H1 (cell line): ENCODE data around the gene MAP4. TPM values are rescaled to one million over a fixed set of nuclear protein-coding genes. Genes with fewer than 3 reads are reported as not detected.
A peak's percentile ranks its signal among the peaks of the same experiment; 100 is the strongest.

Experiments used
- CTCF ChIA-PET: fragments of 300-600 bp; sonication (Branson Sonifier 250); formaldehyde crosslinking; loops from one replicate; lab custom pipeline; 2021; ENCODE audit not compliant: partially characterized antibody; lab: Charles Lee
- POLR2A ChIA-PET: fragments of 300-600 bp; sonication (Branson Sonifier 250); formaldehyde crosslinking; loops from one replicate; lab custom pipeline; 2021; ENCODE audit warnings: inconsistent platforms; ENCODE audit not compliant: partially characterized antibody; lab: Charles Lee
- DNase-seq, 2 experiments: peaks; one replicate each; pipeline versions ENCODE4 v3.0.0 to v3.0.0-alpha.2; 2010 to 2022; ENCODE audit warnings: low spot score in 2 of 2, low read depth in 1 of 2, mixed read lengths in 1 of 2
- FAIRE-seq: peaks from 2 replicates; lab custom pipeline; 2011; peaks lifted over from hg19 to GRCh38; lab: Jason Lieb, UNC
- H2AFZ ChIP-seq: 2 replicates; pipeline ENCODE4 v1.8.1; 2012; ENCODE audit warnings: low read length, inconsistent platforms
- H2AK5ac ChIP-seq: 2 replicates; pipeline ENCODE4 v1.6.1; 2013; ENCODE audit warnings: low read depth, low read length
- H2BK120ac ChIP-seq: replicated peaks from 2 replicates; pipeline ENCODE3; 2013; ENCODE audit warnings: low read depth, low read length, inconsistent platforms
- H2BK12ac ChIP-seq: 2 replicates; pipeline ENCODE4 v1.6.1; 2013; ENCODE audit warnings: low read depth, low read length
- H2BK15ac ChIP-seq: 2 replicates; pipeline ENCODE4 v1.6.1; 2013; ENCODE audit warnings: low read length
- H2BK20ac ChIP-seq: 2 replicates; pipeline ENCODE4 v1.6.1; 2013; ENCODE audit warnings: low read length
- H2BK5ac ChIP-seq: 2 replicates; pipeline ENCODE4 v1.6.1; 2013; ENCODE audit warnings: low read depth, low read length
- H3K14ac ChIP-seq: 2 replicates; pipeline ENCODE4 v1.6.1; 2013; ENCODE audit warnings: inconsistent platforms; ENCODE audit not compliant: insufficient read length
- H3K18ac ChIP-seq: 2 replicates; pipeline ENCODE4 v1.6.1; 2013; ENCODE audit warnings: low read length; ENCODE audit errors: extremely low read depth
- H3K23ac ChIP-seq: 2 replicates; pipeline ENCODE4 v1.6.1; 2013; ENCODE audit warnings: inconsistent platforms; ENCODE audit not compliant: insufficient read length
- H3K23me2 ChIP-seq: 2 replicates; pipeline ENCODE4 v1.6.1; 2013; ENCODE audit warnings: low read depth, low read length
- H3K27ac ChIP-seq: 2 replicates; pipeline ENCODE4 v1.6.1; 2011; ENCODE audit warnings: low read depth, low read length, inconsistent platforms
- H3K27me3 ChIP-seq, 4 experiments: replicated peaks in 1 of 4; 1 replicate in 1 of 4; 2 replicates in 3 of 4; pipeline versions ENCODE4 v1.6.1 to v1.8.1; 2011 to 2013; ENCODE audit warnings: low read length in 3 of 4, mild to moderate bottlenecking in 3 of 4, inconsistent platforms in 2 of 4, mixed read lengths in 2 of 4, moderate library complexity in 1 of 4; ENCODE audit not compliant: control insufficient read depth in 3 of 4, insufficient read depth in 3 of 4; ENCODE audit errors: extremely low read depth in 1 of 4
- H3K36me3 ChIP-seq, 4 experiments: 2 replicates each; pipeline versions ENCODE4 v1.6.1 to v1.8.1; 2011 to 2013; ENCODE audit warnings: mild to moderate bottlenecking in 4 of 4, low read length in 3 of 4, moderate library complexity in 2 of 4, control low read depth in 1 of 4, inconsistent platforms in 1 of 4; ENCODE audit not compliant: insufficient read depth in 4 of 4, control insufficient read depth in 2 of 4
- H3K4ac ChIP-seq: replicated peaks from 2 replicates; pipeline ENCODE3; 2013; ENCODE audit warnings: low read length, low read depth, mixed read lengths, inconsistent platforms; ENCODE audit not compliant: insufficient read length
- H3K4me1 ChIP-seq, 4 experiments: replicated peaks in 1 of 4; 1 replicate in 1 of 4; 2 replicates in 3 of 4; pipeline versions ENCODE4 v1.6.1 to v1.8.1; 2011 to 2013; ENCODE audit warnings: low read length in 3 of 4, inconsistent platforms in 2 of 4, mixed read lengths in 1 of 4; ENCODE audit not compliant: insufficient read depth in 4 of 4, control insufficient read depth in 3 of 4
- H3K4me2 ChIP-seq, 2 experiments: 2 replicates each; pipeline versions ENCODE4 v1.6.1 to v1.8.1; 2011 to 2013; ENCODE audit warnings: low read depth in 2 of 2, low read length in 2 of 2, control low read depth in 1 of 2, inconsistent platforms in 1 of 2, mild to moderate bottlenecking in 1 of 2; ENCODE audit not compliant: insufficient read depth in 1 of 2
- H3K4me3 ChIP-seq, 4 experiments: fragments of 200-600, 300-600 bp in 1 of 4; sonication (generic), shearing (Covaris generic), sonication (Bioruptor Twin) in 1 of 4; 2 replicates each; pipeline versions ENCODE4 v1.5.1 to v1.8.1; 2011 to 2016; ENCODE audit warnings: low read length in 4 of 4, low read depth in 3 of 4, control low read depth in 2 of 4, inconsistent platforms in 2 of 4, mild to moderate bottlenecking in 2 of 4, mixed read lengths in 1 of 4, moderate library complexity in 1 of 4; ENCODE audit not compliant: insufficient read depth in 2 of 4; ENCODE audit errors: extremely low read depth in 1 of 4
- H3K56ac ChIP-seq: replicated peaks from 2 replicates; pipeline ENCODE3; 2013; ENCODE audit warnings: low read depth, mild to moderate bottlenecking, mixed read lengths, low read length, inconsistent platforms; ENCODE audit not compliant: insufficient read length
- H3K79me1 ChIP-seq: 2 replicates; pipeline ENCODE4 v1.6.1; 2013; ENCODE audit warnings: low read depth, low read length, control low read depth
- H3K79me2 ChIP-seq, 2 experiments: 2 replicates each; pipeline versions ENCODE4 v1.6.1 to v1.8.1; 2012 to 2013; ENCODE audit warnings: low read length in 2 of 2, mild to moderate bottlenecking in 2 of 2, inconsistent platforms in 1 of 2; ENCODE audit not compliant: insufficient read depth in 2 of 2, control insufficient read depth in 1 of 2
- H3K9ac ChIP-seq, 4 experiments: replicated peaks in 1 of 4; 1 replicate in 1 of 4; 2 replicates in 3 of 4; pipeline versions ENCODE4 v1.6.1 to v1.8.1; 2011 to 2013; ENCODE audit warnings: low read depth in 3 of 4, low read length in 3 of 4, control low read depth in 2 of 4, mild to moderate bottlenecking in 2 of 4, moderate library complexity in 2 of 4, inconsistent platforms in 1 of 4; ENCODE audit errors: extremely low read depth in 1 of 4
- H3K9me3 ChIP-seq, 2 experiments: 2 replicates each; pipeline versions ENCODE4 v1.6.1 to v1.8.1; 2012 to 2013; ENCODE audit warnings: mild to moderate bottlenecking in 2 of 2, moderate library complexity in 2 of 2, control low read depth in 1 of 2, inconsistent platforms in 1 of 2, low read depth in 1 of 2, low read length in 1 of 2, mixed read lengths in 1 of 2; ENCODE audit not compliant: insufficient read depth in 2 of 2
- H4K20me1 ChIP-seq, 2 experiments: replicated peaks in 1 of 2; 2 replicates each; pipeline versions ENCODE3 to v1.8.1; 2011 to 2013; ENCODE audit warnings: inconsistent platforms in 2 of 2, low read length in 2 of 2, mild to moderate bottlenecking in 1 of 2; ENCODE audit not compliant: insufficient read depth in 2 of 2, control insufficient read depth in 1 of 2
- H4K5ac ChIP-seq: 2 replicates; pipeline ENCODE4 v1.6.1; 2013; ENCODE audit warnings: low read length, low read depth, mixed read lengths, inconsistent platforms; ENCODE audit not compliant: insufficient read length
- H4K8ac ChIP-seq: 2 replicates; pipeline ENCODE4 v1.8.0; 2013; ENCODE audit warnings: mild to moderate bottlenecking, moderate library complexity, low read length, inconsistent platforms; ENCODE audit not compliant: insufficient read depth; ENCODE audit errors: extremely low read depth
- H4K91ac ChIP-seq: replicated peaks from 2 replicates; pipeline ENCODE3; 2013; ENCODE audit warnings: low read length, mixed read lengths, inconsistent platforms; ENCODE audit not compliant: insufficient read length
- FOSL1 ChIP-seq: IDR thresholded peaks from 2 replicates; pipeline ENCODE4 v1.6.1; 2011; ENCODE audit warnings: mild to moderate bottlenecking, low read depth, low read length, moderate library complexity; ENCODE audit not compliant: insufficient read depth
- HDAC6 ChIP-seq: IDR thresholded peaks from one replicate; pipeline ENCODE4 v1.7.1; 2012; ENCODE audit warnings: low read depth, mild to moderate bottlenecking, inconsistent platforms, low read length, moderate library complexity
- JUND ChIP-seq: IDR thresholded peaks from 2 replicates; pipeline ENCODE4 v1.6.1; 2011; ENCODE audit warnings: mild to moderate bottlenecking, improper control_type of control experiment, low read length
- POLR2A ChIP-seq, 2 experiments: IDR thresholded peaks; 1 replicate in 1 of 2; 2 replicates in 1 of 2; pipeline ENCODE4 v1.6.1; 2011; ENCODE audit warnings: low read depth in 2 of 2, low read length in 2 of 2, mild to moderate bottlenecking in 2 of 2; ENCODE audit errors: control extremely low read depth in 1 of 2
- SRF ChIP-seq: IDR thresholded peaks from 2 replicates; pipeline ENCODE4 v1.6.1; 2011; ENCODE audit warnings: mild to moderate bottlenecking, low read depth, low read length, moderate library complexity
- WGBS, 2 experiments: shearing (Covaris generic) in 1 of 2; methylation state at CpG; one replicate each; pipeline versions ENCODE4 v1.1.6 to v1.1.7; 2013 to 2015; ENCODE audit warnings: low lambda C conversion rate in 2 of 2, mixed read lengths in 2 of 2, inconsistent platforms in 1 of 2, low coverage in 1 of 2, missing lambda C conversion rate in 1 of 2; ENCODE audit not compliant: insufficient replicate concordance in 2 of 2, insufficient coverage in 1 of 2, insufficient read length in 1 of 2; ENCODE audit errors: extremely low coverage in 1 of 2, missing lambda C conversion rate in 1 of 2; 5-methylcytosine and 5-hydroxymethylcytosine counted together
- polyA plus RNA-seq, 7 experiments: library from polyadenylated mRNA; depleted of rRNA in 3 of 7; stranded (reverse) in 5 of 7; unstranded in 2 of 7; fragments of >200 nt in 5 of 7; fragments of 200-250 nt in 2 of 7; gene quantifications; 1 replicate in 5 of 7; 2 replicates in 1 of 7; 4 replicates in 1 of 7; pipeline versions ENCODE4 v1.2.1 to v1.2.3, GENCODE V29; 2011 to 2013; ENCODE audit warnings: missing spikeins in 2 of 7, mixed read lengths in 2 of 7
- total RNA-seq: library from RNA; stranded (reverse); fragmentation: NEBNext Ultra II Directional; extraction: Animal tissue kit (Norgen Biotek cat#: 25700); gene quantifications from 2 replicates; pipeline ENCODE4 v1.2.1, GENCODE V29; 2021
- TF ChIP-seq, protein P1 (sequence below): IDR thresholded peaks from 2 replicates; pipeline ENCODE4 v1.6.1; 2012; ENCODE audit warnings: low read length, inconsistent platforms
- TF ChIP-seq, protein P2 (sequence below), 3 experiments: IDR thresholded peaks; 1 replicate in 2 of 3; 2 replicates in 1 of 3; pipeline versions ENCODE4 v1.5.1 to v1.6.1; 2011; ENCODE audit warnings: low read length in 3 of 3, mild to moderate bottlenecking in 3 of 3, inconsistent platforms in 2 of 3, low read depth in 1 of 3, moderate library complexity in 1 of 3; ENCODE audit not compliant: insufficient read depth in 1 of 3; ENCODE audit errors: control extremely low read depth in 1 of 3

Gene MAP4
- total and polyA plus RNA-seq, 2 of the 8 experiments (the other 6 are each of a cell fraction or from before 2014, with no cell fraction given), result 67.0 to 179 TPM

DNA sequence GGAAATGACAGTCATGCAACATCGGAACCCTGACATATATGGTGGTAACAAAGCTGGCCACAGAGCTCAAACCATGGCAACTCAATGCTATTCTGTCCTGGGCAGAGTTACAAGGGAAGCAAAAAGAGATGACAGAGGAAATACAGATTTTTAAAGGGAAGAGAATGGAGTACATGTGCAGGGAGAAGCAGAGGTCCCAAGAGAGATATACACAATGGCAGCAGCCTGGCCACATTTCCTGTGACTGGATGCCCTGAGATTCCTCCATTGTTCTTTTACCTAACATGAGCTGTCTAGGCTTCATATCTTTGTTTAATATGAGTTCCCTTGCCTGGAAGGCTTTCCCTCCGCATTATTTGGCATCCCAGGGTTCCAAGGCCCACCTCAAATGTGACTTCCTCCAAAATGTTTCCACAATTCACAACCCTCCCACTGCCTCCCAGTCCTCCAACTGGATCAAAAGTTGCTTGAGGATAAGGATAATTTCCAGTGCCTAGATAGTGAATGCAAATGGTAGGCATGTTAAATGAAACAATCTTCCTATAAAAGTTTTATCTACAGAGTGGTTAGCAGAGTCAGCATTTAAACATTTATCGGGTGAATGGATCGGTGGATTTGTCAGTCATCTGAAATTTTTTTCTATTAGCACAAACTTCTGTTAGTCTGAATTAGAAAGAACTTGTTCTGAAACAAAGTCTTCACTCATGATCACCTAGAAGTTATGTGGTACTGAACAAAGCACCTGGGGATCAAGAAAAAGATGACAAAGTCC lies 127.0 kb downstream of the MAP4 start:
- Histone ChIP-seq H3K23me2 (no peaks in the 10 kb centered on the region), H2BK5ac (no peak overlapping the region), H4K91ac (no peak overlapping the region), H3K27me3 (no peaks in the 10 kb centered on the region), H3K36me3 (peaks cover 0 to 3% (median 1%) of the 10 kb centered on the region in 4 experiments; a peak in 3 of 8 replicates), H3K14ac (no peak overlapping the region), H3K23ac (no peak overlapping the region), H2BK12ac (no peak overlapping the region), H3K4me3 (no peak overlapping the region), H3K79me1 (no peaks in the 10 kb centered on the region), H4K5ac (no peak overlapping the region), H2BK120ac (no peak overlapping the region), H4K20me1 (no peaks in the 10 kb centered on the region), H2AFZ (no peak overlapping the region), H3K79me2 (peaks cover 0 to 5% of the 10 kb centered on the region in 2 experiments; a peak in 1 of 4 replicates), H3K4me2 (peak overlapping the region in 1 of 2 experiments; percentile 14; a peak in 1 of 4 replicates), H3K18ac (no peak overlapping the region), H3K4ac (no peak overlapping the region), H2BK20ac (no peak overlapping the region), H4K8ac (no peak overlapping the region), H3K56ac (no peak overlapping the region), H3K9me3 (no peaks in the 10 kb centered on the region; a peak in 1 of 4 replicates), H3K9ac (no peak overlapping the region), H3K27ac (no peak overlapping the region), H2AK5ac (no peak overlapping the region), H3K4me1 (peaks cover 0 to 23% (median 17%) of the 10 kb centered on the region in 4 experiments; a peak in 6 of 7 replicates), H2BK15ac (no peak overlapping the region)
- ChIA-PET POLR2A (no interaction called here), CTCF (interaction anchor here (0.6 to 4.8 kb wide), 8 partner anchors 8 to 561 kb away, joined by 3 to 21 read pairs (median 4); no protein-coding TSS in a partner anchor)
- DNase-seq (no peak), FAIRE-seq (no peak)
- TF ChIP-seq, protein P1, sequence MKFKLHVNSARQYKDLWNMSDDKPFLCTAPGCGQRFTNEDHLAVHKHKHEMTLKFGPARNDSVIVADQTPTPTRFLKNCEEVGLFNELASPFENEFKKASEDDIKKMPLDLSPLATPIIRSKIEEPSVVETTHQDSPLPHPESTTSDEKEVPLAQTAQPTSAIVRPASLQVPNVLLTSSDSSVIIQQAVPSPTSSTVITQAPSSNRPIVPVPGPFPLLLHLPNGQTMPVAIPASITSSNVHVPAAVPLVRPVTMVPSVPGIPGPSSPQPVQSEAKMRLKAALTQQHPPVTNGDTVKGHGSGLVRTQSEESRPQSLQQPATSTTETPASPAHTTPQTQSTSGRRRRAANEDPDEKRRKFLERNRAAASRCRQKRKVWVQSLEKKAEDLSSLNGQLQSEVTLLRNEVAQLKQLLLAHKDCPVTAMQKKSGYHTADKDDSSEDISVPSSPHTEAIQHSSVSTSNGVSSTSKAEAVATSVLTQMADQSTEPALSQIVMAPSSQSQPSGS, result no peak
- TF ChIP-seq JUND (no peak), SRF (no peak), FOSL1 (no peak), POLR2A (IDR thresholded peaks at IDR 0.05; ENCODE audit: control extremely low read depth in 1 of 2, low read depth in 2 of 2, low read length in 2 of 2) (no peak), HDAC6 (no peak)
- TF ChIP-seq, protein P2, sequence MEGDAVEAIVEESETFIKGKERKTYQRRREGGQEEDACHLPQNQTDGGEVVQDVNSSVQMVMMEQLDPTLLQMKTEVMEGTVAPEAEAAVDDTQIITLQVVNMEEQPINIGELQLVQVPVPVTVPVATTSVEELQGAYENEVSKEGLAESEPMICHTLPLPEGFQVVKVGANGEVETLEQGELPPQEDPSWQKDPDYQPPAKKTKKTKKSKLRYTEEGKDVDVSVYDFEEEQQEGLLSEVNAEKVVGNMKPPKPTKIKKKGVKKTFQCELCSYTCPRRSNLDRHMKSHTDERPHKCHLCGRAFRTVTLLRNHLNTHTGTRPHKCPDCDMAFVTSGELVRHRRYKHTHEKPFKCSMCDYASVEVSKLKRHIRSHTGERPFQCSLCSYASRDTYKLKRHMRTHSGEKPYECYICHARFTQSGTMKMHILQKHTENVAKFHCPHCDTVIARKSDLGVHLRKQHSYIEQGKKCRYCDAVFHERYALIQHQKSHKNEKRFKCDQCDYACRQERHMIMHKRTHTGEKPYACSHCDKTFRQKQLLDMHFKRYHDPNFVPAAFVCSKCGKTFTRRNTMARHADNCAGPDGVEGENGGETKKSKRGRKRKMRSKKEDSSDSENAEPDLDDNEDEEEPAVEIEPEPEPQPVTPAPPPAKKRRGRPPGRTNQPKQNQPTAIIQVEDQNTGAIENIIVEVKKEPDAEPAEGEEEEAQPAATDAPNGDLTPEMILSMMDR (IDR thresholded peaks at IDR 0.05; ENCODE audit: control extremely low read depth in 1 of 3, insufficient read depth in 1 of 3, low read depth in 1 of 3, low read length in 3 of 3), result no peak
- WGBS, 2 experiments, result 97% methylated on average over 4 of the region's 4 CpGs; no CpG with 5 or more reads in 1 of the 2 experiments
